ENCODE results near the gene TAAR8. TPM values are rescaled to one million over a fixed set of nuclear protein-coding genes. Genes with fewer than 3 reads are reported as not detected.

Gene TAAR8
- total RNA-seq, 2 experiments from 2014 or later = not detected

GRCh38 chr6:132566404-132566803 lies 13.9 kb downstream of the TAAR8 start:
- no peak for TF ChIP-seq CTCF (IDR thresholded peaks at IDR 0.05)
- CTCF ChIA-PET = no interaction called here
- no peak overlapping the region for H3K27ac Mint-ChIP-seq
- no peaks in the 10 kb centered on the region for H3K36me3 Mint-ChIP-seq (ENCODE audit: low read depth)
- POLR2A ChIA-PET = no interaction called here
- H3K9me3 Mint-ChIP-seq = no peaks in the 10 kb centered on the region
- intact Hi-C loops (cut with micrococcal nuclease) = no loop called here
- H3K4me3 Mint-ChIP-seq = no peak overlapping the region
- H3K4me1 Mint-ChIP-seq (ENCODE audit: low read depth) = no peaks in the 10 kb centered on the region
- DNase-seq (no peak), ATAC-seq (no peak)
- H3K27me3 Mint-ChIP-seq = peaks cover 14% of the 10 kb centered on the region

GRCh38 chr6:132567566-132567965 lies 15.1 kb downstream of the TAAR8 start:
- Mint-ChIP-seq H3K36me3 (ENCODE audit: low read depth) (no peaks in the 10 kb centered on the region), H3K27me3 (peaks cover 18% of the 10 kb centered on the region), H3K27ac (no peak overlapping the region), H3K9me3 (no peaks in the 10 kb centered on the region), H3K4me1 (ENCODE audit: low read depth) (no peaks in the 10 kb centered on the region), H3K4me3 (no peak overlapping the region)
- TF ChIP-seq CTCF (IDR thresholded peaks at IDR 0.05) = no peak
- DNase-seq (no peak), ATAC-seq (no peak)
- intact Hi-C loops (cut with micrococcal nuclease) = no loop called here
- ChIA-PET CTCF (no interaction called here), POLR2A (no interaction called here)

- H3K4me1 Mint-ChIP-seq (ENCODE audit: low read depth) = no peaks in the 10 kb centered on the region
- intact Hi-C loops (cut with micrococcal nuclease) = no loop called here
These were observed 16.1 kb downstream of the TAAR8 start for GRCh38 chr6:132568611-132569010.

GRCh38 chr6:132569170-132569569 lies 16.7 kb downstream of the TAAR8 start:
- no peaks in the 10 kb centered on the region for H3K9me3 Mint-ChIP-seq
- no peaks in the 10 kb centered on the region for H3K4me1 Mint-ChIP-seq (ENCODE audit: low read depth)
- DNase-seq (no peak), ATAC-seq (no peak)
- ChIA-PET POLR2A (no interaction called here), CTCF (no interaction called here)
- TF ChIP-seq CTCF (IDR thresholded peaks at IDR 0.05) = no peak
- no peak overlapping the region for H3K4me3 Mint-ChIP-seq
- H3K27me3 Mint-ChIP-seq = peaks cover 19% of the 10 kb centered on the region
- no peaks in the 10 kb centered on the region for H3K36me3 Mint-ChIP-seq (ENCODE audit: low read depth)
- intact Hi-C loops (cut with micrococcal nuclease) = no loop called here
- H3K27ac Mint-ChIP-seq = no peak overlapping the region

More at GRCh38 chr6:132568611-132569010, 16.1 kb downstream of the TAAR8 start:
- Mint-ChIP-seq H3K9me3 (no peaks in the 10 kb centered on the region), H3K4me3 (no peak overlapping the region), H3K27ac (no peak overlapping the region), H3K27me3 (peaks cover 17% of the 10 kb centered on the region), H3K36me3 (ENCODE audit: low read depth) (no peaks in the 10 kb centered on the region)
- no peak for ATAC-seq
- DNase-seq = no peak
- POLR2A ChIA-PET = no interaction called here
- CTCF ChIA-PET = no interaction called here
- no peak for TF ChIP-seq CTCF (IDR thresholded peaks at IDR 0.05)

GRCh38 chr6:132570221-132570777 lies 17.8 kb downstream of the TAAR8 start, which contains the start of gene TAAR6:
Gene TAAR6 (plus strand): TSS chr6:132570322. CDS start chr6:132570322, 0 bp downstream.
- peaks cover 17% of the 10 kb centered on the region for H3K27me3 Mint-ChIP-seq
- TF ChIP-seq CTCF (IDR thresholded peaks at IDR 0.05) = no peak
- H3K4me3 Mint-ChIP-seq = no peak within 1 kb of the TSS
- intact Hi-C loops (cut with micrococcal nuclease) = no loop called here
- DNase-seq = no peak
- ATAC-seq = no peak
- H3K4me1 Mint-ChIP-seq (ENCODE audit: low read depth) = no peaks in the 10 kb centered on the region
- H3K9me3 Mint-ChIP-seq = no peaks in the 10 kb centered on the region
- CTCF ChIA-PET = no interaction called here
- no peaks in the 10 kb centered on the region for H3K36me3 Mint-ChIP-seq (ENCODE audit: low read depth)
- POLR2A ChIA-PET = no interaction called here
- no peak within 1 kb of the TSS for H3K27ac Mint-ChIP-seq

Data from activated CD8-positive, alpha-beta T cell treated with anti-CD3 and anti-CD28 coated beads for 36 hours (primary cell).